ENCODE data around the gene HMOX1. TPM values are rescaled to one million over a fixed set of nuclear protein-coding genes. Genes with fewer than 3 reads are reported as not detected.

HMOX1 gene
- total and polyA plus RNA-seq, 8 donors, result 8.2 to 355 (median 10.5) TPM

DNA sequence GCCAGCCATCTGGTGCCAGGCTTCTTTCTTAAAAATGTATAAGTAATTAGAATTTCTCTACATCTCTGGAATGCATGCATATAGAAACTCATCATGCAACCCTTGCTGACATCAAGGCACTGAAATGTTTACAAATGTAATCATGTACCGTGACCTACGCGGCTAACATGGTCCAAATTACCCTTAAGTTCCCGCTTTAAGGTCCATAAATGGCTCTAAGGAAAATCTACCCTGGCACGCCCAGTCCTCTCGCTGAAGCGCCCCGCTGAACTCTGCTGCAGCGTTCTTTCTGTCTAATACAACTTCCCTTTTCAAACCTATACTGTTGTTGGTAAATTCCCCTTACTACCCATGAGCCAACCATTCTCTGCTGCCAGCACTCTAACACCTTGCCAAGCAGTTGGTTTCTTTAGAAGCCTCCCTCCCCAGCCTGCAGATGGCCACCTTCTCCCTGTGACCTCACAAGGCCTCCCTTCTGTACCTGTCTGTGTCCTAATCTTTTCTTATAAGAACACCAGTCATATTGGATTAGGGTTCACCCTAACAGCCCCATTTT is 13.5 kb upstream of the HMOX1 start:
- Histone ChIP-seq H3K27me3 (no peaks in the 10 kb centered on the region), H3K9me3 (no peaks in the 10 kb centered on the region), H3K27ac (peak overlapping the region in 1 of 2 donors; percentile 4), H3K36me3 (no peaks in the 10 kb centered on the region), H3K4me1 (peaks cover 3 to 49% of the 10 kb centered on the region in 2 donors), H3K4me3 (no peak overlapping the region)
- intact Hi-C loops (cut with DNase I), result no loop called here
- ATAC-seq (peak; percentile 38), DNase-seq (no peak)
- no peak for TF ChIP-seq CTCF (IDR thresholded peaks at IDR 0.05)

DNA sequence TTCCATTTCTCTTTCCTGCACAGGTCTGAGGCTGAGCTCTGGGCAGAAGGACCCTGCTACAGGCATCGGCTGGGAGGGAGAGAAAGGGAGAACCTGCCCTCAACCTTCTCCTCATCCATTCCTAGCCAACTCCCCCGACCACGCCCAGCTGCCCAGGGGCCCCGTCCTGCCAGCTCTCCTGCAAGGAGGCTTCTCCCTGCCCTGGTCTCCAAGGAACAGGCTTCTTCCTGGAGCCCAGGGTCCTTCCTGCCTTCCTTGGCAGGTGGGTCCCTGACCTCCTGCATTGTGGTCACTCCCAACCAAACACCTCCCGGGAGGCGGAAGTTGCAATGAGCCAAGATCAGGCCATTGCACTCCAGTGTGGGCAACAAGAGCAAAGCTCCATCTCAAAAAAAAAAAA is 12.5 kb upstream of the HMOX1 start:
- H3K4me3 ChIP-seq, result no peak overlapping the region
- ATAC-seq, result no peak
- no peak for TF ChIP-seq CTCF (IDR thresholded peaks at IDR 0.05)

DNA sequence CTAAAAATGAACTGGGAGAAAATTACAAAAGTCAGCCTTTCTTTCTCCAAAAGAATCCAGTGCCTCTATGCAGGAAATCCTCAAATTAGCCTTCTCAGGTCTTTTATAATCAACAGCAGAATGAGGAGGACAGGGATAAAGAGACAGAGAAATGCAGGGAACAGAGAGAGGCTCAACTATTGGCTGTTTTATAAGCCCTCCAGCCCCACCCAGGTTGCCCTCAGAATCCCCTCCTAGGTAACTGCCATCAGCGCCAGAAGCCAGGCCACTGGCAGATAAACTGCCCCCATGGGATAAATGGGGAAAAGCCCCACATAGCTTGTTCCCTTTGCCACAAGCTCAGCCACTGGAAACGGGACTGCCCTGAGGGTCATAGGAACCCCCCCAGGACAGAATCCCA is 10.9 kb upstream of the HMOX1 start:
- ATAC-seq (no peak), DNase-seq (no peak)
- no peaks in the 10 kb centered on the region for H3K27me3 ChIP-seq
- no peaks in the 10 kb centered on the region for H3K9me3 ChIP-seq
- H3K27ac ChIP-seq, result no peak overlapping the region
- no peak for TF ChIP-seq CTCF (IDR thresholded peaks at IDR 0.05)
- H3K4me1 ChIP-seq, result peaks cover 3 to 43% of the 10 kb centered on the region in 2 donors
- H3K4me3 ChIP-seq, result no peak overlapping the region
- intact Hi-C loops (cut with DNase I), result no loop called here
- H3K36me3 ChIP-seq, result no peaks in the 10 kb centered on the region

More for the DNA sequence above, 12.5 kb upstream of the HMOX1 start:
- peak in 1 of 4 donors; percentile 72 for DNase-seq
- H3K4me1 ChIP-seq, result peaks cover 3 to 51% of the 10 kb centered on the region in 2 donors
- no peaks in the 10 kb centered on the region for H3K27me3 ChIP-seq
- H3K36me3 ChIP-seq, result no peaks in the 10 kb centered on the region
- no peak overlapping the region for H3K27ac ChIP-seq
- H3K9me3 ChIP-seq, result no peaks in the 10 kb centered on the region
- intact Hi-C loops (cut with DNase I), result no loop called here

DNA sequence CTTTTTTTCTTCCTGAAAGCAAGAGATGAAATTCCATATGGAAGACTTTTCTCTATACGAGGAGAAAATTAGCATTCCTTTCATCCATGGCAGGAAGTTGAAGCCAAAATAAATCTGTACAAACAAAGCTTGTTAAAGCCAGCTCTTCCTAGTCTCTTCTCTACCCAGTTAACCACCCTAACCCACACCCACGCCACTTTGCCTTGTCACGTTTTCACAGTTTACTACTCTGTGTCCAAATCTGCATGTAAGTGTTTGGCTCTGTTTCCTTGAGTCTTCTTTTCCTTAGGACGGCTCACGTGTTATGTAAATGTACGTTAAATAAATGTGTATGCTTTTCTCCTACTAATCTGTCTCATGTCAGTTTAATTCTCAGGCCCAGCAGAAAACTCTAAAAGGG is 7.1 kb upstream of the HMOX1 start:
- Histone ChIP-seq H3K9me3 (no peaks in the 10 kb centered on the region), H3K4me3 (no peak overlapping the region), H3K36me3 (no peaks in the 10 kb centered on the region), H3K27ac (no peak overlapping the region), H3K27me3 (no peaks in the 10 kb centered on the region), H3K4me1 (peaks cover 8 to 60% of the 10 kb centered on the region in 2 donors)
- DNase-seq (no peak), ATAC-seq (no peak)
- TF ChIP-seq CTCF (IDR thresholded peaks at IDR 0.05), result no peak
- intact Hi-C loops (cut with DNase I), result no loop called here

DNA sequence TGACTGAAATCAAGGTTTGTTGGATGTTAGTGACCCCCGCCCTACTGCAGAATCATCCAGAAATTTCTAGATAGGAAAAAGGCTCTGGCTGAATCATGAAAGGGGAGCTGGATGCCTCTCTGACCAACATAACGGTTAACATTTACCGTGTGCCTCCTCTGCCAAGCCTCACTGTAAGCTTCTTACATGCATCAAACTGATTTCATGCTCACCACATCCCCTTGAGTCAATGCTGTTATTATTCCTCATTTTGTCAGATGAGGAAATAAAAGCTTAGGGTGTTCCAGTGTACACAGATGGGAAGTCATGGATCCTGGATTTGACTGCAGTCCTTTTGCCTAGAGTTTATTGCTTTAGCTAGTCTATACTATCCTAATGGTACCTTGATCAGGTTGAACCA is 5.9 kb upstream of the HMOX1 start:
- Histone ChIP-seq H3K27me3 (no peaks in the 10 kb centered on the region), H3K9me3 (no peaks in the 10 kb centered on the region), H3K4me1 (peaks cover 11 to 71% of the 10 kb centered on the region in 2 donors), H3K4me3 (no peak overlapping the region), H3K36me3 (no peaks in the 10 kb centered on the region), H3K27ac (peak overlapping the region in 1 of 2 donors; percentile 16)
- ATAC-seq, result no peak
- intact Hi-C loops (cut with DNase I), result no loop called here
- TF ChIP-seq CTCF (IDR thresholded peaks at IDR 0.05), result no peak
- DNase-seq, result no peak

Data from left lung (tissue), 10 donors.